Neural progenitor cell (in vitro differentiated cells): ENCODE results near the gene ZNRD2. TPM values are rescaled to one million over a fixed set of nuclear protein-coding genes. Genes with fewer than 3 reads are reported as not detected.

ENCODE experiments used
- DNase-seq: peaks from one replicate; pipeline ENCODE4 v3.0.0-alpha.2; 2016; ENCODE audit warnings: low spot score
- H2AFZ ChIP-seq: fragments of 200-600 bp; sonication (generic); replicated peaks from 2 replicates; pipeline ENCODE4 v1.6.1; 2016; ENCODE audit warnings: antibody characterized with exemption
- H3F3A ChIP-seq: fragments of 200-600 bp; sonication (generic); 2 replicates; pipeline ENCODE4 v1.6.1; 2016; ENCODE audit warnings: antibody characterized with exemption, low read depth
- H3K27ac ChIP-seq: fragments of 200-600 bp; sonication (generic); 2 replicates; pipeline ENCODE4 v1.5.1; 2016; ENCODE audit warnings: mild to moderate bottlenecking
- H3K27me3 ChIP-seq: fragments of 200-600 bp; sonication (generic); 2 replicates; pipeline ENCODE4 v1.6.1; 2016; ENCODE audit warnings: mild to moderate bottlenecking, moderate library complexity
- H3K36me3 ChIP-seq: fragments of 200-600 bp; sonication (generic); 2 replicates; pipeline ENCODE4 v1.5.1; 2016
- H3K4me1 ChIP-seq: fragments of 200-600 bp; sonication (generic); 2 replicates; pipeline ENCODE4 v1.6.1; 2016; ENCODE audit warnings: mixed run types
- H3K4me2 ChIP-seq: fragments of 200-600 bp; sonication (generic); 2 replicates; pipeline ENCODE4 v1.6.1; 2016
- H3K4me3 ChIP-seq: fragments of 200-600 bp; sonication (generic); 2 replicates; pipeline ENCODE4 v1.5.1; 2016
- H3K79me2 ChIP-seq: fragments of 200-600 bp; sonication (generic); 2 replicates; pipeline ENCODE4 v1.6.1; 2016; ENCODE audit warnings: low read depth
- H3K9ac ChIP-seq: fragments of 200-600 bp; sonication (generic); 2 replicates; pipeline ENCODE4 v1.6.1; 2016
- H3K9me3 ChIP-seq: fragments of 200-600 bp; sonication (generic); 2 replicates; pipeline ENCODE4 v1.5.1; 2016; ENCODE audit warnings: low read depth
- H4K20me1 ChIP-seq: fragments of 200-600 bp; sonication (generic); 2 replicates; pipeline ENCODE4 v1.6.1; 2016; ENCODE audit warnings: low read depth
- H3K27ac Mint-ChIP-seq: 3 replicates; pipeline ENCODE4 v1.8.0; 2021; ENCODE audit warnings: mixed read lengths
- H3K27me3 Mint-ChIP-seq: 2 replicates; pipeline ENCODE4 v1.8.0; 2022; ENCODE audit warnings: low read depth, mild to moderate bottlenecking, inconsistent platforms, moderate library complexity, mixed read lengths; ENCODE audit not compliant: insufficient read depth
- H3K36me3 Mint-ChIP-seq: 3 replicates; pipeline ENCODE4 v1.8.0; 2021; ENCODE audit warnings: mixed read lengths
- H3K4me1 Mint-ChIP-seq: 3 replicates; pipeline ENCODE4 v1.8.0; 2021; ENCODE audit warnings: mixed read lengths
- H3K4me3 Mint-ChIP-seq: 3 replicates; pipeline ENCODE4 v1.8.0; 2021; ENCODE audit warnings: mild to moderate bottlenecking, moderate library complexity, mixed read lengths
- H3K9me3 Mint-ChIP-seq: 3 replicates; pipeline ENCODE4 v1.8.0; 2020; ENCODE audit warnings: mixed read lengths
- EZH2 ChIP-seq: fragments of 200-600 bp; sonication (generic); IDR thresholded peaks from 2 replicates; pipeline ENCODE4 v1.6.1; 2017; ENCODE audit warnings: antibody characterized with exemption, mild to moderate bottlenecking, moderate library complexity
- EZH2phosphoT487 ChIP-seq: fragments of 200-600 bp; sonication (generic); IDR thresholded peaks from 2 replicates; pipeline ENCODE4 v1.6.1; 2017; ENCODE audit warnings: antibody characterized with exemption
- total RNA-seq: library from RNA; depleted of rRNA; stranded (reverse); fragments of >200 nt; gene quantifications from 2 replicates; pipeline ENCODE4 v1.2.3, GENCODE V29; 2015; ENCODE audit warnings: low replicate concordance
- TF ChIP-seq, protein P1 (sequence below): fragments of 200-600 bp; sonication (generic); IDR thresholded peaks from 2 replicates; pipeline ENCODE4 v1.5.1; 2017; ENCODE audit warnings: antibody characterized with exemption, mild to moderate bottlenecking

The ZNRD2 gene
- total RNA-seq, 1 donor from 2014 or later = 15.5 TPM

DNA sequence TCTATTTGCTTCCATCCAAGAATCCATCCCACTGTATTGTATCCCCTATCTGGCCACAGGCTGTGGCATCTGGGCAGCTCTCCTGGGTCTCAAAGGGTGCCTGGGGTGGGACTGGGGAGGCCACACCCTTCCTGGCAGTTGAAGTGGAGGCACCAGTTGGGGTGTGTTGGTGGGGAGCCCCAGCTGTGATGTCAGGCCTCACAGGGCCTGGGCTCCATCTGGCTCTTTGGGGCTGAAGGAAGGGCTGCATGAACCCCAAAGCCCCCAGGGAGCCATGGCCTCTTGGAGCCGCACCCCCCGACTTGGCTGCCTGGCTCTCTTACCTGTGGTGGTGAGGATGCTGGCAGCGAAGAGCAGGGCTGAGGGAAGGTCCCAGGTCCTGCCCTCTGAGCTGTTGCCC is 24.9 kb downstream of the ZNRD2 start:
- Mint-ChIP-seq H3K4me1 (peaks cover 7% of the 10 kb centered on the region), H3K27me3 (peaks cover 27% of the 10 kb centered on the region), H3K9me3 (no peaks in the 10 kb centered on the region), H3K36me3 (peaks cover 9% of the 10 kb centered on the region), H3K27ac (no peak overlapping the region), H3K4me3 (no peak overlapping the region)
- H3K4me3 ChIP-seq = no peak overlapping the region
- H3F3A ChIP-seq = peaks cover 34% of the 10 kb centered on the region
- no peak overlapping the region for H3K4me2 ChIP-seq
- DNase-seq = no peak
- no peaks in the 10 kb centered on the region for H3K79me2 ChIP-seq
- no peak overlapping the region for H3K27ac ChIP-seq
- H3K36me3 ChIP-seq = no peaks in the 10 kb centered on the region
- peaks cover 14% of the 10 kb centered on the region for H3K4me1 ChIP-seq
- no peak overlapping the region for H2AFZ ChIP-seq
- peaks cover 43% of the 10 kb centered on the region for H3K27me3 ChIP-seq
- no peaks in the 10 kb centered on the region for H4K20me1 ChIP-seq
- H3K9me3 ChIP-seq = no peaks in the 10 kb centered on the region
- TF ChIP-seq EZH2phosphoT487 = no peak
- no peak for TF ChIP-seq EZH2
- TF ChIP-seq, protein P1, sequence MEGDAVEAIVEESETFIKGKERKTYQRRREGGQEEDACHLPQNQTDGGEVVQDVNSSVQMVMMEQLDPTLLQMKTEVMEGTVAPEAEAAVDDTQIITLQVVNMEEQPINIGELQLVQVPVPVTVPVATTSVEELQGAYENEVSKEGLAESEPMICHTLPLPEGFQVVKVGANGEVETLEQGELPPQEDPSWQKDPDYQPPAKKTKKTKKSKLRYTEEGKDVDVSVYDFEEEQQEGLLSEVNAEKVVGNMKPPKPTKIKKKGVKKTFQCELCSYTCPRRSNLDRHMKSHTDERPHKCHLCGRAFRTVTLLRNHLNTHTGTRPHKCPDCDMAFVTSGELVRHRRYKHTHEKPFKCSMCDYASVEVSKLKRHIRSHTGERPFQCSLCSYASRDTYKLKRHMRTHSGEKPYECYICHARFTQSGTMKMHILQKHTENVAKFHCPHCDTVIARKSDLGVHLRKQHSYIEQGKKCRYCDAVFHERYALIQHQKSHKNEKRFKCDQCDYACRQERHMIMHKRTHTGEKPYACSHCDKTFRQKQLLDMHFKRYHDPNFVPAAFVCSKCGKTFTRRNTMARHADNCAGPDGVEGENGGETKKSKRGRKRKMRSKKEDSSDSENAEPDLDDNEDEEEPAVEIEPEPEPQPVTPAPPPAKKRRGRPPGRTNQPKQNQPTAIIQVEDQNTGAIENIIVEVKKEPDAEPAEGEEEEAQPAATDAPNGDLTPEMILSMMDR = no peak
- no peak overlapping the region for H3K9ac ChIP-seq

GRCh38 chr11:65595543-65596281 is 25.4 kb downstream of the ZNRD2 start, which contains the start of gene KCNK7:
Gene KCNK7 (minus strand): TSS chr11:65595800. CDS start chr11:65595772, 28 bp downstream.
- TF ChIP-seq EZH2 = no peak
- Mint-ChIP-seq H3K27me3 (peaks cover 27% of the 10 kb centered on the region), H3K36me3 (peaks cover 7% of the 10 kb centered on the region), H3K27ac (peak within 1 kb of the TSS; percentile 65), H3K4me3 (no peak within 1 kb of the TSS), H3K4me1 (peaks cover 3% of the 10 kb centered on the region), H3K9me3 (no peaks in the 10 kb centered on the region)
- Histone ChIP-seq H3K27me3 (peaks cover 37% of the 10 kb centered on the region), H3K36me3 (no peaks in the 10 kb centered on the region), H3K4me3 (no peak within 1 kb of the TSS), H3K9ac (no peak within 1 kb of the TSS), H3K4me2 (no peak within 1 kb of the TSS), H3K9me3 (no peaks in the 10 kb centered on the region), H2AFZ (no peak within 1 kb of the TSS), H3F3A (peaks cover 29% of the 10 kb centered on the region), H4K20me1 (no peaks in the 10 kb centered on the region), H3K27ac (no peak within 1 kb of the TSS), H3K79me2 (no peaks in the 10 kb centered on the region), H3K4me1 (peaks cover 14% of the 10 kb centered on the region)
- DNase-seq = no peak

GRCh38 chr11:65596520-65596919 is 26.2 kb downstream of the ZNRD2 start:
- Histone ChIP-seq H3K36me3 (no peaks in the 10 kb centered on the region), H3K4me1 (peaks cover 8% of the 10 kb centered on the region)
- H3K27ac Mint-ChIP-seq = no peak overlapping the region

More at GRCh38 chr11:65596520-65596919, 26.2 kb downstream of the ZNRD2 start:
- peaks cover 22% of the 10 kb centered on the region for H3F3A ChIP-seq
- no peak overlapping the region for H3K9ac ChIP-seq
- H3K27me3 ChIP-seq = peaks cover 29% of the 10 kb centered on the region
- H3K4me1 Mint-ChIP-seq = no peaks in the 10 kb centered on the region
- no peak overlapping the region for H3K27ac ChIP-seq
- H3K27me3 Mint-ChIP-seq = peaks cover 25% of the 10 kb centered on the region
- H2AFZ ChIP-seq = no peak overlapping the region
- H4K20me1 ChIP-seq = no peaks in the 10 kb centered on the region
- no peak overlapping the region for H3K4me3 Mint-ChIP-seq
- no peak overlapping the region for H3K4me3 ChIP-seq
- TF ChIP-seq EZH2phosphoT487 (no peak), EZH2 (no peak)
- TF ChIP-seq, protein P1 = no peak
- H3K9me3 Mint-ChIP-seq = no peaks in the 10 kb centered on the region
- no peaks in the 10 kb centered on the region for H3K9me3 ChIP-seq
- no peak for DNase-seq
- peaks cover 7% of the 10 kb centered on the region for H3K36me3 Mint-ChIP-seq
- H3K4me2 ChIP-seq = no peak overlapping the region
- H3K79me2 ChIP-seq = no peaks in the 10 kb centered on the region
